WTC11 (cell line): ENCODE data around the gene PRKN.

Experiments used
- FOXJ3 ChIP-seq: sonication (generic); formaldehyde crosslinking; IDR thresholded peaks from 2 replicates; pipeline ENCODE4 v1.9.0; 2021; ENCODE audit warnings: missing genetic modification reagents, mild to moderate bottlenecking, borderline replicate concordance
- NR2C2 ChIP-seq: sonication (generic); formaldehyde crosslinking; IDR thresholded peaks from 2 replicates; pipeline ENCODE4 v1.8.0; 2022; ENCODE audit warnings: mild to moderate bottlenecking, missing genetic modification reagents

- TF ChIP-seq NR2C2 (CRISPR knock-in tag) = no peak
- TF ChIP-seq FOXJ3 = no peak
These were observed 965.6 kb downstream of the PRKN start for GRCh38 chr6:161761966-161762365.
